GM12872 (cell line): ENCODE data around the gene ZNF407.

Source experiments
- CTCF ChIP-seq: IDR thresholded peaks from 3 replicates; pipeline ENCODE4 v1.5.1; 2011; ENCODE audit warnings: low read depth, mild to moderate bottlenecking, low read length, moderate library complexity; ENCODE audit not compliant: insufficient read depth

ZNF407 gene

DNA sequence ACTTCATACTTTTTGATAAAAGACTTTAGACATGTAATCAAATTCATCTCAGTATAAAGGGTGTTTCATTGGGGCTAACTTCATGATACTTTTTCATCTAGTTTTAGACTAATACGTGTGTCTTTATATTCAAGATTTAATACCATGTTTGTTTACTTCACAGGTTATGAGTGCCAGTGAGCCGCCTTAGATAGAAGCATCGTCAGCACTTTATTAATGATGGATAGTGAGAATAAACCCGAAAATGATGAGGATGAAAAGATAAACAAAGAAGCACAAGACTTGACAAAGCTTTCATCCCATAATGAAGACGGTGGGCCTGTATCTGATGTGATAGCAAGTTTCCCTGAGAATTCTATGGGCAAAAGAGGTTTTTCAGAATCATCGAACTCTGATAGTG lies 33.1 kb downstream of the ZNF407 start:
- TF ChIP-seq CTCF: no peak

- no peak for TF ChIP-seq CTCF
Observed at GRCh38 chr18:74631212-74631611, 33.5 kb downstream of the ZNF407 start.

DNA sequence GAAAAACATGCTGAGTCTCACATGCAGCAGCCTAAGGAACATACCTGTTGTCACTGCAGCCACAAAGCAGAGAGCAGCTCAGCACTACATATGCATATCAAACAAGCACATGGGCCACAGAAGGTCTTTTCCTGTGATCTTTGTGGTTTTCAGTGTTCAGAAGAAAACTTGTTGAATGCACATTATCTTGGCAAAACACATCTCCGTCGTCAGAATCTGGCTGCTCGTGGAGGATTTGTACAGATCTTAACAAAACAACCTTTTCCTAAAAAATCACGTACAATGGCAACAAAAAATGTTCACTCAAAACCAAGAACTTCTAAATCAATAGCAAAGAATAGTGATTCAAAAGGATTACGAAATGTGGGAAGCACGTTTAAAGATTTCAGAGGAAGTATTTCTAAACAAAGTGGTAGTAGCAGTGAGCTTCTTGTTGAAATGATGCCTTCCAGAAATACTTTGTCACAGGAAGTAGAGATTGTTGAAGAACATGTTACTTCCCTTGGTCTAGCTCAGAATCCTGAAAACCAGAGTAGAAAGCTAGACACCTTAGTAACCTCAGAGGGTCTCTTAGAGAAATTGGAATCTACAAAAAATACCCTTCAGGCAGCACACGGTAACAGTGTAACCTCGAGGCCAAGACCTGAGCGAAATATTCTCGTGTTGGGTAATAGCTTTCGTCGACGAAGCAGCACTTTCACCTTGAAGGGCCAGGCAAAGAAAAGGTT lies 34.1 kb downstream of the ZNF407 start:
- no peak for TF ChIP-seq CTCF

DNA sequence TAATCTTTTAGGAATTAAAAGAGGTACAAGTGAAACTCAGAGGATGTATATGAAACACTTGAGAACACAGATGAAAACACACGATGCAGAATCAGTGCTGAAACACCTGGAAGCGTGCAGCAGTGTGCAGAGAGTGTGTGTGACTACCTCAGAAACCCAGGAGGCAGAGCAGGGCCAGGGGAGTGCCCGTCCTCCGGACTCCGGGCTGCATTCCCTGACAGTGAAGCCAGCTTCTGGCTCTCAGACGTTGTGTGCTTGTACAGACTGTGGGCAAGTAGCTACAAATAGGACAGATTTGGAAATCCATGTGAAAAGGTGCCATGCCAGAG lies 34.6 kb downstream of the ZNF407 start:
- no peak for TF ChIP-seq CTCF

DNA sequence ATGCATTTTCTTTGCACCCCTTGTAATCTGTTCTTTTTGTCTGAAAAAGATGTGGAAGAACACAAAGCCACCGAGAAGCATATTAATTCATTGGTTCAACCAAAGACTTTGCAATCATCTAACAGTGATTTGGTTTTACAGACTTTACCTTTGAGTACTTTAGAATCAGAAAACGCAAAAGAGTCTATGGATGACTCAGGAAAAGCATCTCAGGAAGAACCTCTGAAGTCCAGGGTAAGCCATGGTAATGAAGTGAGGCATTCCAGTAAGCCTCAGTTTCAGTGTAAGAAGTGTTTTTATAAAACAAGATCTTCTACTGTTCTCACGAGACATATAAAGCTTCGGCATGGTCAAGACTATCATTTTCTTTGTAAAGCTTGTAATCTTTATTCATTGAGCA lies 35.2 kb downstream of the ZNF407 start:
- TF ChIP-seq CTCF: no peak

GRCh38 chr18:74633652-74634352 lies 36.1 kb downstream of the ZNF407 start:
- TF ChIP-seq CTCF: no peak

GRCh38 chr18:74635224-74635975 lies 37.7 kb downstream of the ZNF407 start:
- TF ChIP-seq CTCF: no peak
